Liver (tissue), 9 donors: Measurements from ENCODE around the gene HIVEP3. TPM values are rescaled to one million over a fixed set of nuclear protein-coding genes. Genes with fewer than 3 reads are reported as not detected.

Experiments used
- DNase-seq: peaks from one replicate; pipeline ENCODE4 v3.0.0-alpha.2; 2017; ENCODE audit warnings: low spot score
- H3K27ac ChIP-seq, 2 donors: one replicate each; pipeline ENCODE4 v1.7.0; 2013; ENCODE audit warnings: inconsistent platforms in 2 of 2, low read length in 2 of 2, control low read depth in 1 of 2, low read depth in 1 of 2, mild to moderate bottlenecking in 1 of 2
- H3K27me3 ChIP-seq, 4 donors: one replicate each; pipeline versions ENCODE4 v1.6.1 to v1.7.0; 2013; ENCODE audit warnings: low read length in 3 of 4, inconsistent platforms in 1 of 4, mild to moderate bottlenecking in 1 of 4, moderate library complexity in 1 of 4; ENCODE audit not compliant: control insufficient read depth in 4 of 4, insufficient read depth in 4 of 4
- H3K36me3 ChIP-seq, 4 donors: one replicate each; pipeline versions ENCODE4 v1.6.1 to v1.7.0; 2013; ENCODE audit warnings: low read length in 3 of 4, mild to moderate bottlenecking in 3 of 4, low read depth in 1 of 4, moderate library complexity in 1 of 4; ENCODE audit not compliant: control insufficient read depth in 4 of 4, insufficient read depth in 3 of 4
- H3K4me1 ChIP-seq, 4 donors: one replicate each; pipeline versions ENCODE4 v1.6.1 to v1.7.0; 2013; ENCODE audit warnings: low read length in 3 of 4, mild to moderate bottlenecking in 3 of 4, moderate library complexity in 1 of 4; ENCODE audit not compliant: control insufficient read depth in 4 of 4, insufficient read depth in 4 of 4
- H3K4me3 ChIP-seq, 3 donors: one replicate each; pipeline versions ENCODE4 v1.6.1 to v1.7.0; 2013; ENCODE audit warnings: low read length in 3 of 3, control low read depth in 1 of 3, low read depth in 1 of 3, mild to moderate bottlenecking in 1 of 3
- H3K9ac ChIP-seq, 2 donors: one replicate each; pipeline ENCODE4 v1.7.0; 2013; ENCODE audit warnings: low read length in 2 of 2, mild to moderate bottlenecking in 2 of 2, moderate library complexity in 2 of 2, control low read depth in 1 of 2, low read depth in 1 of 2
- H3K9me3 ChIP-seq, 4 donors: one replicate each; pipeline versions ENCODE4 v1.6.1 to v1.7.0; 2013; ENCODE audit warnings: low read length in 3 of 4; ENCODE audit not compliant: control insufficient read depth in 4 of 4
- ATF3 ChIP-seq: IDR thresholded peaks from 2 replicates; pipeline ENCODE4 v1.6.1; 2016; ENCODE audit warnings: antibody characterized with exemption
- EGR1 ChIP-seq, 2 donors: IDR thresholded peaks; 2 replicates each; pipeline ENCODE4 v1.6.1; 2016 to 2018; ENCODE audit warnings: antibody characterized with exemption in 2 of 2, low read depth in 2 of 2
- FOXA1 ChIP-seq: IDR thresholded peaks from 2 replicates; pipeline ENCODE4 v1.6.1; 2016; ENCODE audit warnings: antibody characterized with exemption
- FOXA2 ChIP-seq: IDR thresholded peaks from 2 replicates; pipeline ENCODE4 v1.6.1; 2016; ENCODE audit warnings: antibody characterized with exemption
- GABPA ChIP-seq, 2 donors: IDR thresholded peaks in 1 of 2; conservative IDR thresholded peaks in 1 of 2; 2 replicates each; pipeline ENCODE4 v1.6.1; 2016; ENCODE audit warnings: antibody characterized with exemption in 2 of 2, mild to moderate bottlenecking in 1 of 2, moderate library complexity in 1 of 2
- HNF4A ChIP-seq, 2 donors: conservative IDR thresholded peaks; 2 replicates each; pipeline ENCODE4 v1.6.1; 2016; ENCODE audit warnings: antibody characterized with exemption in 2 of 2, mild to moderate bottlenecking in 2 of 2
- HNF4G ChIP-seq: IDR thresholded peaks from 2 replicates; pipeline ENCODE4 v1.6.1; 2016; ENCODE audit warnings: antibody characterized with exemption
- JUND ChIP-seq, 2 donors: IDR thresholded peaks; 2 replicates each; pipeline ENCODE4 v1.6.1; 2016; ENCODE audit warnings: antibody characterized with exemption in 2 of 2
- NR2F2 ChIP-seq: IDR thresholded peaks from 2 replicates; pipeline ENCODE4 v1.6.1; 2016; ENCODE audit warnings: antibody characterized with exemption
- RAD21 ChIP-seq, 2 donors: IDR thresholded peaks; 2 replicates each; pipeline ENCODE4 v1.6.1; 2016; ENCODE audit warnings: antibody characterized with exemption in 2 of 2, mild to moderate bottlenecking in 2 of 2
- REST ChIP-seq: IDR thresholded peaks from 2 replicates; pipeline ENCODE4 v1.6.1; 2016; ENCODE audit warnings: antibody characterized with exemption, mild to moderate bottlenecking
- SP1 ChIP-seq: IDR thresholded peaks from 2 replicates; pipeline ENCODE4 v1.6.1; 2018; ENCODE audit warnings: antibody characterized with exemption, mild to moderate bottlenecking
- TAF1 ChIP-seq: conservative IDR thresholded peaks from 2 replicates; pipeline ENCODE4 v1.6.1; 2016; ENCODE audit warnings: antibody characterized with exemption, mild to moderate bottlenecking
- YY1 ChIP-seq: IDR thresholded peaks from 2 replicates; pipeline ENCODE4 v1.6.1; 2016; ENCODE audit warnings: antibody characterized with exemption, mild to moderate bottlenecking
- ZBTB33 ChIP-seq: IDR thresholded peaks from 2 replicates; pipeline ENCODE4 v1.6.1; 2016; ENCODE audit warnings: antibody characterized with exemption
- WGBS: extraction: QIAGEN DNeasy Blood & Tissue Kit; methylation state at CpG from one replicate; pipeline ENCODE4 v1.1.7; 2013; 5-methylcytosine and 5-hydroxymethylcytosine counted together
- polyA plus RNA-seq, 2 donors: library from polyadenylated mRNA; stranded (reverse) in 1 of 2; unstranded in 1 of 2; fragments of 200-250 nt in 1 of 2; fragments of >200 nt in 1 of 2; fragmentation: Nextera tagmentation in 1 of 2; extraction: Ambion mirVana in 1 of 2; gene quantifications; one replicate each; pipeline versions ENCODE4 v1.2.1 to v1.2.3, GENCODE V29; 2013 to 2015
- total RNA-seq, 2 donors: library from RNA; depleted of rRNA; stranded (reverse); fragments of >200 nt; gene quantifications; one replicate each; pipeline ENCODE4 v1.2.3, GENCODE V29; 2014
- TF ChIP-seq, protein P1 (sequence below): IDR thresholded peaks from 2 replicates; pipeline ENCODE4 v1.6.1; 2016; ENCODE audit warnings: antibody characterized with exemption
- donor health status: healthy.
- donor health status: healthy.
- donor health status: healthy.
- donor health status: healthy.
- donor health status: healthy.

HIVEP3 gene
- total and polyA plus RNA-seq, 4 donors = 0.93 to 1.6 (median 1.4) TPM

- Histone ChIP-seq H3K4me1 (no peaks in the 10 kb centered on the region), H3K9me3 (no peaks in the 10 kb centered on the region), H3K9ac (no peak overlapping the region), H3K36me3 (no peaks in the 10 kb centered on the region), H3K27ac (no peak overlapping the region), H3K27me3 (no peaks in the 10 kb centered on the region), H3K4me3 (no peak overlapping the region)
- DNase-seq = no peak
- TF ChIP-seq ZBTB33 (no peak), SP1 (no peak), HNF4G (no peak), FOXA1 (no peak), EGR1 (IDR thresholded peaks at IDR 0.05; ENCODE audit: low read depth in 2 of 2) (no peak), YY1 (no peak), ATF3 (no peak), JUND (IDR thresholded peaks at IDR 0.05) (no peak), HNF4A (conservative IDR thresholded peaks at IDR 0.05) (no peak)
- TF ChIP-seq, protein P1, sequence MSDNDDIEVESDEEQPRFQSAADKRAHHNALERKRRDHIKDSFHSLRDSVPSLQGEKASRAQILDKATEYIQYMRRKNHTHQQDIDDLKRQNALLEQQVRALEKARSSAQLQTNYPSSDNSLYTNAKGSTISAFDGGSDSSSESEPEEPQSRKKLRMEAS = no peak
- 93% methylated on average over 7 of the region's 7 CpGs for WGBS
Measured at GRCh38 chr1:41641941-41642527, 276.7 kb downstream of the HIVEP3 start.

DNA sequence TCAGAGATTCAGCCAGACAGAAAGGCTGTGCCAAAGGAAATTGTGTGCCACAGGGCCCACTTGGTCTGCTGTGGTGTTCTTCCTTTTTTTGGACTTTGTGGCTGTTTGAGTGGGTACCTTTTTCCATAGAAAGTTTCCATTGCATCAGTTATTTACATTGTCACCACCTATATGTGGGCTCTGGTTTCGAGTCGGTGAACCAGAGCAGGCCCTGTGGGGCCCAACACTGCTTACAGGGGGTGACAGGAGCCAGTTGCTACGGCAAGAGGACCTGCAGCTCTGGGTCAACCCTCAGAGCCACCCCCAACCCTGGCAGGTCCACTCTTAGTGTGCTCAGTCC, 277.3 kb downstream of the HIVEP3 start:
- Histone ChIP-seq H3K9me3 (no peaks in the 10 kb centered on the region), H3K27me3 (no peaks in the 10 kb centered on the region), H3K9ac (no peak overlapping the region), H3K36me3 (no peaks in the 10 kb centered on the region), H3K27ac (no peak overlapping the region), H3K4me1 (no peaks in the 10 kb centered on the region), H3K4me3 (no peak overlapping the region)
- WGBS = 95% methylated on average over 3 of the region's 3 CpGs
- DNase-seq = no peak
- no peak for TF ChIP-seq EGR1 (IDR thresholded peaks at IDR 0.05; ENCODE audit: low read depth in 2 of 2)
- TF ChIP-seq ATF3 = no peak
- no peak for TF ChIP-seq NR2F2
- no peak for TF ChIP-seq FOXA1
- TF ChIP-seq GABPA (IDR thresholded peaks at IDR 0.05 in 1 of 2, conservative IDR thresholded peaks at IDR 0.05 in 1 of 2) = no peak
- no peak for TF ChIP-seq ZBTB33
- no peak for TF ChIP-seq YY1
- TF ChIP-seq, protein P1 = no peak
- no peak for TF ChIP-seq FOXA2
- TF ChIP-seq TAF1 = no peak
- no peak for TF ChIP-seq JUND (IDR thresholded peaks at IDR 0.05)
- TF ChIP-seq REST = no peak
- TF ChIP-seq HNF4G = no peak
- TF ChIP-seq RAD21 (IDR thresholded peaks at IDR 0.05) = no peak
